Ovary (tissue), 9 donors: ENCODE measurements around the gene QSOX2. TPM values are rescaled to one million over a fixed set of nuclear protein-coding genes. Genes with fewer than 3 reads are reported as not detected.

Experiments used
- DNase-seq, 5 donors: peaks; one replicate each; pipeline ENCODE4 v3.0.0-alpha.2; 2019 to 2020
- H3K27ac ChIP-seq, 2 donors: fragments of 200-600 bp; one replicate each; pipeline versions ENCODE4 v1.5.1 to v1.8.0; 2019 to 2022
- H3K27me3 ChIP-seq: fragments of 200-600 bp; one replicate; pipeline ENCODE4 v1.8.0; 2022
- H3K36me3 ChIP-seq: fragments of 200-600 bp; sonication (generic); one replicate; pipeline ENCODE4 v1.5.1; 2019
- H3K4me1 ChIP-seq: one replicate; pipeline ENCODE4 v1.8.1; 2013; ENCODE audit warnings: mild to moderate bottlenecking, moderate library complexity; ENCODE audit not compliant: insufficient read depth
- H3K4me3 ChIP-seq: fragments of 200-600 bp; sonication (generic); one replicate; pipeline ENCODE4 v1.5.1; 2017
- H3K9me3 ChIP-seq, 2 donors: fragments of 200-600 bp in 1 of 2; sonication (generic) in 1 of 2; one replicate each; pipeline versions ENCODE4 v1.5.1 to v1.8.1; 2013 to 2019; ENCODE audit warnings: mild to moderate bottlenecking in 1 of 2, moderate library complexity in 1 of 2
- EP300 ChIP-seq: sonication (generic); formaldehyde crosslinking; IDR thresholded peaks from one replicate; pipeline ENCODE4 v1.6.1; 2017; ENCODE audit warnings: antibody characterized with exemption
- POLR2A ChIP-seq: fragments of 450-650 bp; IDR thresholded peaks from one replicate; pipeline ENCODE4 v1.6.1; 2017; ENCODE audit warnings: antibody characterized with exemption, mild to moderate bottlenecking, moderate library complexity
- WGBS, 3 donors: extraction: QIAGEN DNeasy Blood & Tissue Kit in 1 of 3; methylation state at CpG; one replicate each; pipeline versions ENCODE4 v1.1.5 to v1.1.7; 2013 to 2017; 5-methylcytosine and 5-hydroxymethylcytosine counted together
- intact Hi-C, 4 donors: fragments of 100-400 bp; cut with DNase I; formaldehyde crosslinking; loops; one replicate each; pipeline versions ENCODE4 v1.11.0 to v1.15.1; 2022 to 2023
- polyA plus RNA-seq, 2 donors: library from polyadenylated mRNA; stranded (reverse); fragments of 200-250 nt in 1 of 2; fragments of 350-450 nt in 1 of 2; fragmentation: Illumina TruSeq in 1 of 2; extraction: RNeasy Lipid Tissue Mini Kit (QIAGEN cat#74804) in 1 of 2; gene quantifications; one replicate each; pipeline ENCODE4 v1.2.3, GENCODE V29; 2013 to 2014
- total RNA-seq, 7 donors: library from RNA; depleted of rRNA in 2 of 7; stranded (reverse); fragments of >200 nt in 2 of 7; fragmentation: NEBNext Ultra II Directional in 3 of 7; extraction: Animal tissue kit (Norgen Biotek cat#: 25700) in 3 of 7; gene quantifications; one replicate each; pipeline versions ENCODE4 v1.1.0 to v1.2.4, GENCODE V29; 2016 to 2023
- TF ChIP-seq, protein P1 (sequence below), 3 donors: fragments of 450-650 bp in 2 of 3; fragments of 200-600 bp in 1 of 3; IDR thresholded peaks; one replicate each; pipeline versions ENCODE4 v1.5.1 to v1.8.0; 2016 to 2022; ENCODE audit warnings: antibody characterized with exemption in 3 of 3, mild to moderate bottlenecking in 1 of 3
- donor health status: DM: no; HTN: no; CAD: no; lungs with moderate emphysema.
- donor health status: DM: no; HTN: no; CAD: no.
- donor health status: Bipolar disorder and iron deficiency.
- donor health status: DM: yes; HTN: yes; CAD: no.
- donor health status: DM: no; HTN: no; CAD: no.
- donor health status: DM: yes; HTN: yes; CAD: no.

The QSOX2 gene
- total and polyA plus RNA-seq, 9 donors = 5.6 to 14.3 (median 7.8) TPM

DNA sequence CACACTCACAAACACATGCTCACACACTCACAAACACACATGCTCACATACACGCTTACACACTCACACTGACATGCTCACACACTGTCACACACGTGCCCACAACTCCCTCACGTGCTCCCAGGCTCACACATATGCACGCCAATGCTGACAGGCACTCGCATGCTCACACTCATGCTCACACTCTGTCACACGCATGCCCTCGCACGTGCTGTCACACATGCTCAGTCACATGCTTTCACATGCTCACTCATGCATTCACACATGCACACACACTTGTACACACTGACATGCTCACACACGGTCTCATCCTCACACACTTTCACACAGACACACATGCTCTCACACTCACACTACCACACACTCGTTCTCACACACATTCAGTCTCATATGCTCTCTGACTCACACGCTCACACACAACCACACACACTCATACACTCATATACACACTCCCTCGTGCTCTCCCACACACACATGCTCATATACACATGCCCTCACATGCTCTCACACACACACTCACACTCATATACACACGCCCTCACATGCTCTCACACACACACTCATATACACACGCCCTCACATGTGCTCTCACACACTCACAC is 48.0 kb upstream of the QSOX2 start:
- DNase-seq = no peak
- H3K4me1 ChIP-seq = no peaks in the 10 kb centered on the region
- intact Hi-C loops = no loop called here
- H3K9me3 ChIP-seq = no peaks in the 10 kb centered on the region
- no peaks in the 10 kb centered on the region for H3K36me3 ChIP-seq
- TF ChIP-seq, protein P1, sequence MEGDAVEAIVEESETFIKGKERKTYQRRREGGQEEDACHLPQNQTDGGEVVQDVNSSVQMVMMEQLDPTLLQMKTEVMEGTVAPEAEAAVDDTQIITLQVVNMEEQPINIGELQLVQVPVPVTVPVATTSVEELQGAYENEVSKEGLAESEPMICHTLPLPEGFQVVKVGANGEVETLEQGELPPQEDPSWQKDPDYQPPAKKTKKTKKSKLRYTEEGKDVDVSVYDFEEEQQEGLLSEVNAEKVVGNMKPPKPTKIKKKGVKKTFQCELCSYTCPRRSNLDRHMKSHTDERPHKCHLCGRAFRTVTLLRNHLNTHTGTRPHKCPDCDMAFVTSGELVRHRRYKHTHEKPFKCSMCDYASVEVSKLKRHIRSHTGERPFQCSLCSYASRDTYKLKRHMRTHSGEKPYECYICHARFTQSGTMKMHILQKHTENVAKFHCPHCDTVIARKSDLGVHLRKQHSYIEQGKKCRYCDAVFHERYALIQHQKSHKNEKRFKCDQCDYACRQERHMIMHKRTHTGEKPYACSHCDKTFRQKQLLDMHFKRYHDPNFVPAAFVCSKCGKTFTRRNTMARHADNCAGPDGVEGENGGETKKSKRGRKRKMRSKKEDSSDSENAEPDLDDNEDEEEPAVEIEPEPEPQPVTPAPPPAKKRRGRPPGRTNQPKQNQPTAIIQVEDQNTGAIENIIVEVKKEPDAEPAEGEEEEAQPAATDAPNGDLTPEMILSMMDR (IDR thresholded peaks at IDR 0.05) = no peak
- H3K27ac ChIP-seq = no peak overlapping the region
- H3K4me3 ChIP-seq = no peak overlapping the region
- no peaks in the 10 kb centered on the region for H3K27me3 ChIP-seq
- 81 to 83% (median 81%) methylated on average over 14 of the region's 14 CpGs for WGBS, 3 donors

DNA sequence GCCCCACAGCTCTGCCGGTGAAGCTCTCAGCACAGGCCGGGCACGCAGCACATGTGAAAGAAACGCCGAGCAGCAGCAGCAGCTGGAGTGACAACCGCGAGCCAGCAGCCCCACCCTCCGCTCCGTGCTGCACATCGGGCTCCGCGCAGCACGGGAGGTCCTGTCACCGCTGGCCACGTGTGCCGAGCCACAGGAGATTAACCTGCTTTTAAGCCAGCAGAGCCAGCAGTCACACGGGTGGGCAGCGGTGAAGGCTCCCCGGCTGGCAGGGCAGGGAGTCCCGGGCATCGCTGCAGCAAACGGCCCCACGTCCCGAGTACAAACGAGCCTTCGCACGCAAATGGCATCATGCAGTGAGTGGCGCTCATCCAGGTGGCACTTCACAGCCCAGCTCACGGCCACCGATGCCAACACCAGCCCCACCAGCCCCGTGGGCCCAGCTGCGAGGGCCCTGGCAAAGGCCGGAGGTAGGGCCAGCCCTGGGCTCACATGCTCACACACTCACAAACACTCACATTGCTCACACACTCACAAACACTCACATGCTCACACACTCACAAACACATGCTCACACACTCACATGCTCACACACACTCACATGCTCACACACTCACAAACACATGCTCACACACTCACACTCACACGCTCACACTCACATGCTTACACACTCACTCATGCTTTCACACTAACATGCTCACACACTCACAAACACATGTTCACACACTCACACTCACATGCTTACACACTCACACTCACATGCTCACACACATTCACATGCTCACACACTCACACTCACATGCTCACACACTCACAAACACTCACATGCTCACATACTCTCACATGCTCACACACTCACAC is 47.2 kb upstream of the QSOX2 start:
- intact Hi-C loops = no loop called here
- H3K27ac ChIP-seq = no peak overlapping the region
- no peaks in the 10 kb centered on the region for H3K36me3 ChIP-seq
- no peak overlapping the region for H3K4me3 ChIP-seq
- DNase-seq = no peak
- H3K9me3 ChIP-seq = no peaks in the 10 kb centered on the region
- H3K4me1 ChIP-seq = no peaks in the 10 kb centered on the region
- TF ChIP-seq POLR2A (no peak), EP300 (no peak)
- TF ChIP-seq, protein P1 (IDR thresholded peaks at IDR 0.05) = no peak
- WGBS, 3 donors = 67 to 85% (median 79%) methylated on average over 29 to 34 of the region's 34 CpGs
- H3K27me3 ChIP-seq = no peaks in the 10 kb centered on the region

DNA sequence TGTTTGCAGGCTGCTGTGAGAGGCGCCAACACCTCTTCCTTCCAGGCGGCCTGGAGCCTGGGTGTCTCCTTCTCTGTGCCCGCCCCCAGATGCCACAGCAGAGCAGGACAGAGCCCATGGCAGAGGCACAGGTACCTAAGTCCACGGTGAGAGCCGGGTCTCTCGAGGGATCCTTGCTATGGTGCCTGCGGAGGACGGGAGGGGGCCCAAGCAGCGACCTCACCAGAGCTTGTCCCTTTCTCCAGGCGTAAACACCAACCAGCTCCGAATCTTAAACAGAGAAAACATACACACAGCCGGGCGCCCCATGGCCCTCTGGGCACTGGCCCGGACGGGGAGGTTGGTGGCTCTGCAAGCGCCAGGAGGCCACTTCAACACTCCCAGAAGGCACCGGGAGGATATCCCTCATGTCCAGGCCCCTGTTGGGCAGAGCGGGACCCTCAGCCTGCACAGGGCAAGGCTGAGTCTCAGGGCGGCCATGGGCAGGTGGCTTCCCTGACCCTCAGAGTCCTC is 46.5 kb upstream of the QSOX2 start:
- H3K36me3 ChIP-seq = no peaks in the 10 kb centered on the region
- H3K4me3 ChIP-seq = no peak overlapping the region
- 79 to 89% (median 81%) methylated on average over 18 to 19 of the region's 19 CpGs for WGBS, 3 donors
- DNase-seq = no peak
- no peaks in the 10 kb centered on the region for H3K9me3 ChIP-seq
- H3K27ac ChIP-seq = no peak overlapping the region
- H3K4me1 ChIP-seq = no peaks in the 10 kb centered on the region
- intact Hi-C loops = no loop called here
- no peaks in the 10 kb centered on the region for H3K27me3 ChIP-seq
- TF ChIP-seq EP300 (no peak), POLR2A (no peak)
- TF ChIP-seq, protein P1 (IDR thresholded peaks at IDR 0.05) = no peak

DNA sequence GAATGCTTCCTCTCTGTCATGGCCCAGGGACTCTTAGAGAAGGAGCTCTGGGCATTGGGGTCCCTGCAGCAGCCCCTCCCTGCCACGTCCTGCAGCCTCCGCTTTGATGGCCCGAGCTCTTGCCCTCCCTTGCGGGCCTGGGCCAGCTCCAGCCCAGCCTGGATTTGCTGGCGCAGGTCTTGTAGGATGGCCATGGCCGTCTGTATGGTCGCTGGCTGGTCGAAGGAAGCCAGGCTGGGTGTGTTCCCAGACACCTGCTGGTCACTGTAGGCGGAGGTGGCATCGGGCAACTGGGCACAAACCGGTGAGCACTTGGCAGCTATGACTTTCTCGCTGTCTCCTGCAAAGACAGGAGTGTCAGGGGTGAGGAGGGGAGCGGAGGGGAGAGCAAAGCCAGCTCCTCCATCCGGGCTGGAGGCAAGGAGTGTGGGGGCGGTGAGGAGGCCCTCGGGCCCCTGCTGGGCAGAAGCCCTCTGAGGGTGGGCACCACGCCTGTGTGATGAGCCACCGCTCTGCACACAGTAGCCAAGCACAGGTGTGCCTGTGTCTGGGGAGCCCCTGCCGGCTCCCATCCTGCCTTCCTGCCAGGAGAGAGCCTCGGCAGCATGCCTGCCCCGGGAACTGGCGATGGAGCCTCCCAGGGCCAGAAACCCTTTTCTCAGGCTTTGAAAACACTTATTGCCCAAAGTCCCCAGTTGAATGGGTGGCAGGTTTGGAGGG is 45.9 kb upstream of the QSOX2 start:
- no peaks in the 10 kb centered on the region for H3K4me1 ChIP-seq
- intact Hi-C loops = no loop called here
- WGBS, 3 donors = 64 to 68% (median 67%) methylated on average over 20 to 22 of the region's 22 CpGs
- H3K36me3 ChIP-seq = no peaks in the 10 kb centered on the region
- H3K9me3 ChIP-seq = no peaks in the 10 kb centered on the region
- H3K4me3 ChIP-seq = no peak overlapping the region
- no peak overlapping the region for H3K27ac ChIP-seq
- no peak for DNase-seq
- no peak for TF ChIP-seq EP300
- no peak for TF ChIP-seq POLR2A
- TF ChIP-seq, protein P1 (IDR thresholded peaks at IDR 0.05) = no peak
- no peaks in the 10 kb centered on the region for H3K27me3 ChIP-seq
